Measurements from ENCODE around the gene TYRO3.
A peak's percentile ranks its signal among the peaks of the same experiment; 100 is the strongest.

Gene TYRO3

GRCh38 chr15:41558400-41559238, at the start of gene TYRO3:
TSS of gene TYRO3 (plus strand) at chr15:41559212. CDS start at chr15:41559258, 46 bp downstream.
- DNase-seq = peak; percentile 46

GRCh38 chr15:41510728-41511127, 48.3 kb upstream of the TYRO3 start:
- DNase-seq = no peak

- DNase-seq = no peak
Observed at GRCh38 chr15:41511331-41511898, 47.6 kb upstream of the TYRO3 start.

GRCh38 chr15:41511899-41512369, 47.1 kb upstream of the TYRO3 start:
- DNase-seq = no peak

GRCh38 chr15:41512512-41512939, 46.5 kb upstream of the TYRO3 start:
- DNase-seq = no peak

- DNase-seq = no peak
Observed at GRCh38 chr15:41512940-41513505, 46.0 kb upstream of the TYRO3 start.

- DNase-seq = no peak
Observed at GRCh38 chr15:41513506-41514227, 45.3 kb upstream of the TYRO3 start, which contains the start of gene LTK. TSS of gene LTK (minus strand) at chr15:41513827. CDS start at chr15:41513709, 118 bp downstream.

- no peak for DNase-seq
Observed at GRCh38 chr15:41517895-41518449, 41.0 kb upstream of the TYRO3 start.

- DNase-seq = no peak
Observed at GRCh38 chr15:41520636-41521035, 38.4 kb upstream of the TYRO3 start.

- DNase-seq = no peak
Observed at GRCh38 chr15:41521614-41522013, 37.4 kb upstream of the TYRO3 start.

- DNase-seq = no peak
Observed at GRCh38 chr15:41523097-41523496, 35.9 kb upstream of the TYRO3 start.

- DNase-seq = no peak
Observed at GRCh38 chr15:41530363-41530956, 28.6 kb upstream of the TYRO3 start.

- DNase-seq = no peak
Observed at GRCh38 chr15:41535544-41535943, 23.5 kb upstream of the TYRO3 start.

- DNase-seq = no peak
Observed at GRCh38 chr15:41536866-41537265, 22.1 kb upstream of the TYRO3 start.

GRCh38 chr15:41543521-41543870, 15.5 kb upstream of the TYRO3 start:
- no peak for DNase-seq

GRCh38 chr15:41544650-41545015, 14.4 kb upstream of the TYRO3 start:
- DNase-seq = no peak

- no peak for DNase-seq
Observed at GRCh38 chr15:41545218-41545617, 13.8 kb upstream of the TYRO3 start.

GRCh38 chr15:41546851-41547786, 11.9 kb upstream of the TYRO3 start:
- no peak for DNase-seq

- no peak for DNase-seq
Observed at GRCh38 chr15:41550066-41550775, 8.8 kb upstream of the TYRO3 start.

GRCh38 chr15:41553731-41554130, 5.3 kb upstream of the TYRO3 start:
- DNase-seq = no peak

- no peak for DNase-seq
Observed at GRCh38 chr15:41554343-41554742, 4.7 kb upstream of the TYRO3 start.

Measured in activated CD4-positive, alpha-beta T cell treated with anti-CD3 and anti-CD28 coated beads, Interleukin-2, amount 50 U/mL, for 16 hours (primary cell).